Putamen (tissue), 1 donor: Measurements from ENCODE around the gene NRG3.
"Not testable (repeated sequence)": the region's sequence is repeated elsewhere in the genome, so short reads cannot be mapped to it uniquely, and the experiment has no call there.

Source experiments
- DNase-seq: peaks from one replicate; pipeline ENCODE4 v3.0.0-alpha.2; 2016; ENCODE audit warnings: low spot score

NRG3 gene

GRCh38 chr10:82916941-82917340 is 1041.9 kb downstream of the NRG3 start:
- DNase-seq = no peak

- DNase-seq = no peak
Observed at GRCh38 chr10:82918022-82918421, 1043.0 kb downstream of the NRG3 start.

GRCh38 chr10:82922046-82922445 is 1047.1 kb downstream of the NRG3 start:
- DNase-seq = no peak

- no peak for DNase-seq
Observed at GRCh38 chr10:82922755-82923154, 1047.8 kb downstream of the NRG3 start.

GRCh38 chr10:82924711-82925110 is 1049.7 kb downstream of the NRG3 start:
- no peak for DNase-seq

- DNase-seq = peak; percentile 34
Observed at GRCh38 chr10:82925547-82925946, 1050.6 kb downstream of the NRG3 start.

GRCh38 chr10:82932451-82932850 is 1057.5 kb downstream of the NRG3 start:
- no peak for DNase-seq

GRCh38 chr10:82934429-82934828 is 1059.4 kb downstream of the NRG3 start:
- DNase-seq = no peak

- DNase-seq = no peak
Observed at GRCh38 chr10:82934947-82935346, 1060.0 kb downstream of the NRG3 start.

GRCh38 chr10:82938331-82938730 is 1063.3 kb downstream of the NRG3 start:
- DNase-seq = no peak

GRCh38 chr10:82942286-82943099 is 1067.5 kb downstream of the NRG3 start:
- DNase-seq = no peak

- no peak for DNase-seq
Observed at GRCh38 chr10:82943142-82943541, 1068.1 kb downstream of the NRG3 start.

- no peak for DNase-seq
Observed at GRCh38 chr10:82949816-82950575, 1075.0 kb downstream of the NRG3 start.

- no peak for DNase-seq
Observed at GRCh38 chr10:82953331-82953730, 1078.3 kb downstream of the NRG3 start.

GRCh38 chr10:82953909-82954308 is 1078.9 kb downstream of the NRG3 start:
- DNase-seq = no peak

GRCh38 chr10:82960421-82961060 is 1085.5 kb downstream of the NRG3 start:
- DNase-seq = not testable (repeated sequence)

GRCh38 chr10:82961864-82962263 is 1086.9 kb downstream of the NRG3 start:
- DNase-seq = no peak

GRCh38 chr10:82966130-82966529 is 1091.1 kb downstream of the NRG3 start:
- DNase-seq = no peak

- DNase-seq = no peak
Observed at GRCh38 chr10:82968533-82968932, 1093.5 kb downstream of the NRG3 start.

GRCh38 chr10:82969405-82969804 is 1094.4 kb downstream of the NRG3 start:
- DNase-seq = no peak

GRCh38 chr10:82980321-82980720 is 1105.3 kb downstream of the NRG3 start:
- DNase-seq = no peak

GRCh38 chr10:82981137-82981723 is 1106.2 kb downstream of the NRG3 start:
- no peak for DNase-seq
